Ascending aorta (tissue), 2 donors: Measurements from ENCODE around the gene INPP5A. TPM values are rescaled to one million over a fixed set of nuclear protein-coding genes. Genes with fewer than 3 reads are reported as not detected.
A peak's percentile ranks its signal among the peaks of the same experiment; 100 is the strongest.

Experiments
- DNase-seq, 2 donors: peaks; one replicate each; pipeline ENCODE4 v3.0.0-alpha.2; 2019; ENCODE audit warnings: low spot score in 2 of 2
- H3K27ac ChIP-seq, 2 donors: fragments of 200-600 bp; sonication (generic); one replicate each; pipeline ENCODE4 v1.5.1; 2016 to 2017; ENCODE audit warnings: mild to moderate bottlenecking in 1 of 2
- H3K27me3 ChIP-seq: fragments of 200-600 bp; sonication (generic); one replicate; pipeline ENCODE4 v1.5.1; 2017
- H3K36me3 ChIP-seq, 2 donors: fragments of 200-600 bp; sonication (generic); one replicate each; pipeline ENCODE4 v1.5.1; 2016
- H3K4me1 ChIP-seq, 2 donors: fragments of 200-600 bp; sonication (generic); one replicate each; pipeline ENCODE4 v1.5.1; 2016 to 2017; ENCODE audit warnings: mild to moderate bottlenecking in 1 of 2
- H3K4me3 ChIP-seq, 2 donors: fragments of 200-600 bp; sonication (generic); one replicate each; pipeline ENCODE4 v1.5.1; 2016 to 2017; ENCODE audit warnings: mild to moderate bottlenecking in 1 of 2
- H3K9me3 ChIP-seq, 2 donors: fragments of 200-600 bp; sonication (generic); one replicate each; pipeline ENCODE4 v1.5.1; 2016
- intact Hi-C: fragments of 100-400 bp; cut with DNase I; formaldehyde crosslinking; loops from one replicate; pipeline ENCODE4 v1.15.1; 2023
- total RNA-seq: library from RNA; depleted of rRNA; stranded (reverse); fragments of >200 nt; gene quantifications from one replicate; pipeline ENCODE4 v1.1.0, GENCODE V29; 2016
- TF ChIP-seq, protein P1 (sequence below), 3 experiments: fragments of 200-600 bp in 2 of 3; fragments of 450-650 bp in 1 of 3; sonication (generic) in 2 of 3; IDR thresholded peaks; one replicate each; pipeline ENCODE4 v1.5.1; 2016 to 2019; ENCODE audit warnings: antibody characterized with exemption in 3 of 3, mild to moderate bottlenecking in 1 of 3, moderate library complexity in 1 of 3

INPP5A gene
- total RNA-seq, 1 donor from 2014 or later: 81.2 TPM

DNA sequence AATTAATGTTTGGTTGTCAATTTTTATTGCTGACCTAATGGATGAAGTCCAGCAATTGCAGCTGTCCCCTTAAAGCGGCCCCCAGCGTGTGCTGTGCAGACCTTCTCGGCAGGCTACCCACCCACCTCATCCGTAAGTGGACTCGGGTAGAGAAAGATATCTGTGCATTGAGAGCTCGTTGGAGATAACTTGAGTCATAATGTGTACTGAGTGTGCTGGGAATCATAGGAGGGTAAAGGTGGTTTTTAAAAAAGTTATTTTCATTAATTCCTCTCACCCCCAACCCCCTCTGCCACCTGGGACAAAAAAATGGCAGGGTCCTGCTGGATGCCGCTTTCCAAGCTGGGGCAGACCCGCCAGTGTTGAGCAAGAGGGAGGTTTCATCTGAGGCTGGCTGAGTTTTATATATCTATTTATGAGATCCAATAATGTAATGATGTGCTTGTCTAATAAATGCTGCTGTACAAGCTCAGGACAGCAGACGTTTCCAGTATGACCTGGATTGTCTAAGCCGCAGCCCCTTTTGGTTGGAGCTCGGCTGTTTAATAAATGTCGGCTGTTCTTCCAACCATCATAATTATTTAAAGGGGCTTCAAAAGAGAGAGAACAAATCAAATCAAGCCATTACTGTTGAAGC is 129.2 kb downstream of the INPP5A start:
- H3K27ac ChIP-seq: no peak overlapping the region
- H3K36me3 ChIP-seq: no peaks in the 10 kb centered on the region
- H3K4me3 ChIP-seq: no peak overlapping the region
- intact Hi-C loops: no loop called here
- H3K4me1 ChIP-seq: no peaks in the 10 kb centered on the region
- H3K9me3 ChIP-seq: no peaks in the 10 kb centered on the region
- DNase-seq: no peak
- H3K27me3 ChIP-seq: no peaks in the 10 kb centered on the region
- TF ChIP-seq, protein P1, sequence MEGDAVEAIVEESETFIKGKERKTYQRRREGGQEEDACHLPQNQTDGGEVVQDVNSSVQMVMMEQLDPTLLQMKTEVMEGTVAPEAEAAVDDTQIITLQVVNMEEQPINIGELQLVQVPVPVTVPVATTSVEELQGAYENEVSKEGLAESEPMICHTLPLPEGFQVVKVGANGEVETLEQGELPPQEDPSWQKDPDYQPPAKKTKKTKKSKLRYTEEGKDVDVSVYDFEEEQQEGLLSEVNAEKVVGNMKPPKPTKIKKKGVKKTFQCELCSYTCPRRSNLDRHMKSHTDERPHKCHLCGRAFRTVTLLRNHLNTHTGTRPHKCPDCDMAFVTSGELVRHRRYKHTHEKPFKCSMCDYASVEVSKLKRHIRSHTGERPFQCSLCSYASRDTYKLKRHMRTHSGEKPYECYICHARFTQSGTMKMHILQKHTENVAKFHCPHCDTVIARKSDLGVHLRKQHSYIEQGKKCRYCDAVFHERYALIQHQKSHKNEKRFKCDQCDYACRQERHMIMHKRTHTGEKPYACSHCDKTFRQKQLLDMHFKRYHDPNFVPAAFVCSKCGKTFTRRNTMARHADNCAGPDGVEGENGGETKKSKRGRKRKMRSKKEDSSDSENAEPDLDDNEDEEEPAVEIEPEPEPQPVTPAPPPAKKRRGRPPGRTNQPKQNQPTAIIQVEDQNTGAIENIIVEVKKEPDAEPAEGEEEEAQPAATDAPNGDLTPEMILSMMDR (IDR thresholded peaks at IDR 0.05): no peak

DNA sequence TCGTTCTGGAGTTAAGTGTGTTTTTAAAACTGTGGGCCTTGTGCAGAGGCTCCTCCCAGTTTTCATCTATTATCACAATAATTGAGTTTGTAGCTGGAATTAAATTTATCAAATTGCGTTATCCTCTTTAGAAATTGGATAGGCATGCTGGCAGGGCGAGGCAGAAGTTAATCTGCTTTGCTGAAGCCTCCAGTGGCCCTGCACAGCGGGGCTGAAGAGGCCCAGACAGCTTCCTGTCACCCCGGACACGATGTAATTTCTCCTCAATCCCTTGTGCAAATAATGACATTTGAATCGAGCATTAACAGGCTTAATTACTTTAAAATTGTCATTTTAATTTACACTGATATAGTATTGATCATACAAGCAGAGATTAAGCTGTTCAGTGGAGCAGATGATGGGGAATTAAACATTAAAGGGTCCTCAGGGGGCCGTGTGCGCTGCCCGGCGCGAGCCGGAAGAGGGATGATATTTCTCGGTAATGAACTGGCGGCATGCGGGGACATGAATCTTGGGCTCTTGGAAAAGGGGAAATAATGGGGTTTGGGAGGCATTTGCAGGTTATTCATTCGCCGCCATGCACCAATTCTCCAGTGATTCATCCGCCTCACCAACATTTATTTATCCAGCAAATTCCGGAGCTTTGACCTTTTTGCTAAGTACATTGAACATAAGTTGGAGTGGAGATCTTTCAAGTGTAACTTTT is 129.9 kb downstream of the INPP5A start:
- no peaks in the 10 kb centered on the region for H3K4me1 ChIP-seq
- intact Hi-C loops: no loop called here

DNA sequence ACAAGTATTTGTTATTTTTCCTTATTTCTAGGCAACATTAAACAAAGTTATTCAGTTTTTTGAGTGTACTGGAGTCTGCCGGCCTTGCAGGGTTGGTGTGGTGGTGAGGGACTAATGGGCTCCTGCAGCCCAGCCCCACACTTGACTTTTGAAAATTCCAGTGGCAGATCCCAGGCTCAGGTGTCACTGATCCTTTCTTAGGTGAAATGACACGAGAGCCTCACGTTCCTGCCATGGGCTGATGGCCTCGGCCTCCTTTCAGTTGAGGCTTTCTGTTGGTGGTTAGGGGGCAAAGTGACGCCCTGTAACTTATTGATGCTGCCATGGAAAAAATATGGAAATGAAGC is 130.4 kb downstream of the INPP5A start:
- H3K27me3 ChIP-seq: no peaks in the 10 kb centered on the region
- no peak overlapping the region for H3K4me3 ChIP-seq
- no peak for DNase-seq
- intact Hi-C loops: no loop called here
- no peaks in the 10 kb centered on the region for H3K36me3 ChIP-seq
- TF ChIP-seq, protein P1 (IDR thresholded peaks at IDR 0.05): no peak
- no peak overlapping the region for H3K27ac ChIP-seq
- H3K9me3 ChIP-seq: no peaks in the 10 kb centered on the region
- no peaks in the 10 kb centered on the region for H3K4me1 ChIP-seq

More for the DNA sequence above, 129.9 kb downstream of the INPP5A start:
- TF ChIP-seq, protein P1 (IDR thresholded peaks at IDR 0.05): no peak
- no peak overlapping the region for H3K4me3 ChIP-seq
- no peaks in the 10 kb centered on the region for H3K27me3 ChIP-seq
- no peak for DNase-seq
- H3K27ac ChIP-seq: no peak overlapping the region
- H3K36me3 ChIP-seq: no peaks in the 10 kb centered on the region
- H3K9me3 ChIP-seq: no peaks in the 10 kb centered on the region

DNA sequence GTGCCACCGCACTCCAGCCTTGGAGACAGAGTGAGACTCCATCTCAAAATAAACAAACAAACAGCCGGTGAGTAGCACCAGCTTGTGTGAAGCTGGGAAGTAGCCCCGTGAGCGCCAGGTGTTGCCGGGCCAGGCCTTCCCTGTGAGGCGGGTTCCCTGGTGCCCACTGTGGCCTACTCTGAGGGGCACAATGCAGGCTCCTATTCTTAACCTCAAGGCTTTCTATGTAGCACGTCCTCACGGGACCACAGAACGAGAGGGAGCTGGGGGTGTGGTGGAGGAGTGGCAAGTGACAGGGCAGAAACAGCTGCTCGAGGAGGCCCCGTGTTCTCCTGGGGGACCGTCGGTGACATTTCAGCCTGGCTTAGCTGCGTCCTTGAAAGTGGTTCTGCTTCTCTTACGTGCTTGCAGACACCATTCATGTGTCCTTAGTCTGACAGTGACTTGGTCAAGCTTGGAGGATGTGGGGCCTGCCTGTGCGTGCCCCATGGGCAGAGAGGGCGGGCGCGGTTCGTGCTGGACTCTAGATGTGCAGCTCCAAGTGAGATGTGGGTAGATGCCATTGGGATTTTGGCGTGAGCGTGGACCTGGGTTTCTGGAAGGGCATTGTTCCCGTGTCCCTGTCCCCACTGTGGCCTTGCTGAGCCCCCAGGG is 131.7 kb downstream of the INPP5A start:
- Histone ChIP-seq H3K27ac (no peak overlapping the region), H3K36me3 (no peaks in the 10 kb centered on the region), H3K4me1 (no peaks in the 10 kb centered on the region), H3K9me3 (no peaks in the 10 kb centered on the region), H3K27me3 (no peaks in the 10 kb centered on the region), H3K4me3 (no peak overlapping the region)
- intact Hi-C loops: no loop called here
- TF ChIP-seq, protein P1 (IDR thresholded peaks at IDR 0.05): no peak
- DNase-seq: peak in 1 of 2 donors; percentile 61

DNA sequence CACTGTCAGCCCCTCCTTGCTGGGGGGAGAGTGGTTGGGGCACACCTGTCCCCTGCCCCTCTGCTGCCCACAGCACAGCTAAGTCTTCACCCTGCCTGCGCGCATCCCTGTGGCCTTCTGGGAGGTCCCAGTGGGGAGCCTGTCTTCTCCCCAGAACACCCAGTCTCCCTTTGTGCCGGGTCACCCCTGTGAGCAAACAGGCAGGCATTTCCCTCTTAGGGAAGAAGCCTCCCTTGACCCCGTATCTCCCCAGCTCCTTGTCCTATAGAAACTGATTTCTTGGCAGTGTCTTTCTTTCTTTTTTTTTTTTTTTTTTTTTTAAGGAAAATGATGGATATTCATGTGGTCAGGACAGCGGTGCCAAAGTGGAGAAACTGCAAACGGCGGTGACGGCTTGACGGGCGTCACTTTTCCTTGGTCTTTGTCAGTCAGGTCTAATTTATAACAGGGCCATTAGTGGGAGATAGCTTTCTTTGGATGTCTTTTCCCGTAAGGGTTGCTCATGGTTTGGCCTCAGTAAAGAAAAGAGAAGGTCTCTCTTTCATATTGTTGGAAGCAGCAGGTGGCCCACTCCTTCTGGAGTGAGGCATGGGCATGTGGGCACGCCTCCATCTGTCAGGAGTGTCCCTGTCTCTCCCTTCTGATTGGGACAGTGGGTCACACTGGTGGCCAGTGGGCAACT is 133.1 kb downstream of the INPP5A start:
- no peaks in the 10 kb centered on the region for H3K4me1 ChIP-seq
- DNase-seq: peak in 1 of 2 donors; percentile 41
- intact Hi-C loops: no loop called here

More for the DNA sequence above, 133.1 kb downstream of the INPP5A start:
- H3K27me3 ChIP-seq: no peaks in the 10 kb centered on the region
- no peaks in the 10 kb centered on the region for H3K9me3 ChIP-seq
- H3K27ac ChIP-seq: no peak overlapping the region
- no peak overlapping the region for H3K4me3 ChIP-seq
- TF ChIP-seq, protein P1 (IDR thresholded peaks at IDR 0.05): no peak
- H3K36me3 ChIP-seq: no peaks in the 10 kb centered on the region
